22Rv1 (cell line): Measurements from ENCODE around the gene NOXO1.

Experiments
- H3K27ac ChIP-seq: fragments of 450-650 bp; 2 replicates; pipeline ENCODE4 v1.5.1; 2017
- ZFX ChIP-seq: fragments of 450-650 bp; IDR thresholded peaks from 2 replicates; pipeline ENCODE4 v1.6.1; 2017; ENCODE audit warnings: antibody characterized with exemption, borderline replicate concordance
- TF ChIP-seq, protein P1 (sequence below): fragments of 450-650 bp; IDR thresholded peaks from 2 replicates; pipeline ENCODE4 v1.5.1; 2017; ENCODE audit warnings: mild to moderate bottlenecking

The NOXO1 gene

DNA sequence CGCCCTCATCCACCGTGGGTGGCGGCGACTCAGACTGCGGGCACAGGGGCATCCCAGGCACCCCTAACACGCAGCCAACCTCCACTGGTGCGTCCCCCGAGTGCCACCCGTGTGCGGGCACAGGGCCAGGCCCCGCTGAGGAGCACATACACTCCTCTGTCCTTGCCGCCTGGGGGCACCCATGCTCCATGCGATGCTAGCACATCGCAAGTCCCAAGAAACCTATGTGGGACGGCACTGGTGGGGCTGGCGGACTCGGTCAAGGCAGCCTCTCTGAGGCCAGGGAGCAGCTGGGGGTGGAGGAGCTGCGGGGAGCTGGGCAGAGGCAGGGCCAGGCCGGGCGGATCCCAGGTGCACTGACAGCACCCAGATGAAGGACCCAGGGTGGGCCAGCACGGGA is 24.4 kb upstream of the NOXO1 start:
- H3K27ac ChIP-seq = no peak overlapping the region
- no peak for TF ChIP-seq ZFX
- TF ChIP-seq, protein P1, sequence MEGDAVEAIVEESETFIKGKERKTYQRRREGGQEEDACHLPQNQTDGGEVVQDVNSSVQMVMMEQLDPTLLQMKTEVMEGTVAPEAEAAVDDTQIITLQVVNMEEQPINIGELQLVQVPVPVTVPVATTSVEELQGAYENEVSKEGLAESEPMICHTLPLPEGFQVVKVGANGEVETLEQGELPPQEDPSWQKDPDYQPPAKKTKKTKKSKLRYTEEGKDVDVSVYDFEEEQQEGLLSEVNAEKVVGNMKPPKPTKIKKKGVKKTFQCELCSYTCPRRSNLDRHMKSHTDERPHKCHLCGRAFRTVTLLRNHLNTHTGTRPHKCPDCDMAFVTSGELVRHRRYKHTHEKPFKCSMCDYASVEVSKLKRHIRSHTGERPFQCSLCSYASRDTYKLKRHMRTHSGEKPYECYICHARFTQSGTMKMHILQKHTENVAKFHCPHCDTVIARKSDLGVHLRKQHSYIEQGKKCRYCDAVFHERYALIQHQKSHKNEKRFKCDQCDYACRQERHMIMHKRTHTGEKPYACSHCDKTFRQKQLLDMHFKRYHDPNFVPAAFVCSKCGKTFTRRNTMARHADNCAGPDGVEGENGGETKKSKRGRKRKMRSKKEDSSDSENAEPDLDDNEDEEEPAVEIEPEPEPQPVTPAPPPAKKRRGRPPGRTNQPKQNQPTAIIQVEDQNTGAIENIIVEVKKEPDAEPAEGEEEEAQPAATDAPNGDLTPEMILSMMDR = peak; percentile 6; the same call in 1 of the 2 replicates

DNA sequence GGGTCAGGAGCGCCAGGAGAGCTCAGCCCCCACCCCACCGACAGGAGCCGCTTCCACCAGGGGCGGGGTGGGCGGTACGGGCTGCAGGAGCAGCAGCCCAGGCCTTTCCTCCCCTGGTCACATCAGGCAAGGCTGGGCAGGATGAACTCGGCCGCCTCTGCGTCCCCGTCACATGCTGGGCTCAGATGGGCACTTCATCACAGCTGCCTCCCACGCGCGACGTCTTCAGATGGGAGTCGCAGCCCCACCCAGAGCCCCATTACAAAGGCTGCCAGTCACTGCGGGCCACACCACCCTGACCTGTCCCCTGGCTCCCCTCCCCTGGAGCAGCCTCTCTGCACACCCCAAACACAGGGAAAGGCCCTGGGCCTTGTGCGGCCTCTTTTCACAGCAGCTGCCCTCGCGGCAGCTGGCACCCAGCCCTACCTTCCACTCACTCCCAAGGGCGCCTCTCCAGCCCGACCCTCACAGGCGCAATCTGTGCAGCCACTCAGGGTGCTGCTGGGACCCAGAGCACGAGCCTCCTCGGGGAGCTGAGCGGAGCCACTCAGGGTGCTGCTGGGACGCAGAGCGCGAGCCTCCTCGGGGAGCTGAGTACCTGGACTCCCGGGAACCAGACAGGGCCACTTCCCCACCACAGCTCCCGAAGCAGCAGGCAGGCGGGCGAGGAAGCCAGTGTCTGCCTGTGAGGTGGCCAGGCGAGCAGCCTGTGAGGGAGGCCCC is 23.7 kb upstream of the NOXO1 start:
- TF ChIP-seq, protein P1 = no peak
- no peak for TF ChIP-seq ZFX
- H3K27ac ChIP-seq = peak overlapping the region; percentile 64

DNA sequence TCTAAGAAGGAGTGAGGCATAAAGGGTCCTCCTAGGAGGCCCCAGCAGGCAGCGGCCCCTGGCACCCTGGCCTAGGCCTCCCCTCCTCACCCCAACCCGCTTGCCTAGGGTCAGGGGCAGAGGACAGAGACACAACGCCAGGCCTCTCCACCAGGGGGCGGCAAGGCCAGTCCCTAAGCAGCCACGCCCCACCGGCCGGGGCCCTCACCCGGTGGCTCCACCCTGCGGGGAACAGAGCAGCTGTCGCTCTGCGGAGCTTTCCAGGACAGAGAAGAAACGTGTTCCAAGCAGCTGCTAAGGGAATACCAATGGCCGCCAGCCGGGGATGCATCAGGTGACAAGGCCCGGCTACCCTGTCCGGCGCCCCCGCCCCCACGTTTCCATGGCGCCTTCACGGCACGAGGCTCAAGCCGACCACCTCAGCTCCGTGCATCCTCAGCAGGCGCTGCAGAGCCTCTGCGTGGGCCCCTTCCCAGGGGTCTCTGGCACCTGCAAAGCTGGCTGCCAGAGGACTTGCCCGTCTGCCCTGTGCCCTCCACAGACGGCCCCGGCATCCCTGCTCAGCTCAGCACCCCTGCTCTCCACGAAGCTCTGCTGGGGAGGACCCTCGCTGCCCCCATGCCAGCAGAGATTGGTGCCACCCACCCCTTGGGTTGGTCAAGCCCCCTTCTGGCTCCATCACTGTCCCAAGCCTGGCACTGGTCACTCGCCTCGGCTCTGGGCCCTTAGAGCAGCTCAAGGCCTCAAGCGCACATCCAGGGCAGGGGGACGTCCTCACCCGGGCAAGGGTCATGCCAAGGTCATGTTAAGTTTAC is 22.8 kb upstream of the NOXO1 start:
- TF ChIP-seq ZFX = no peak
- TF ChIP-seq, protein P1 = peak; percentile 99
- H3K27ac ChIP-seq = peak overlapping the region; percentile 64

DNA sequence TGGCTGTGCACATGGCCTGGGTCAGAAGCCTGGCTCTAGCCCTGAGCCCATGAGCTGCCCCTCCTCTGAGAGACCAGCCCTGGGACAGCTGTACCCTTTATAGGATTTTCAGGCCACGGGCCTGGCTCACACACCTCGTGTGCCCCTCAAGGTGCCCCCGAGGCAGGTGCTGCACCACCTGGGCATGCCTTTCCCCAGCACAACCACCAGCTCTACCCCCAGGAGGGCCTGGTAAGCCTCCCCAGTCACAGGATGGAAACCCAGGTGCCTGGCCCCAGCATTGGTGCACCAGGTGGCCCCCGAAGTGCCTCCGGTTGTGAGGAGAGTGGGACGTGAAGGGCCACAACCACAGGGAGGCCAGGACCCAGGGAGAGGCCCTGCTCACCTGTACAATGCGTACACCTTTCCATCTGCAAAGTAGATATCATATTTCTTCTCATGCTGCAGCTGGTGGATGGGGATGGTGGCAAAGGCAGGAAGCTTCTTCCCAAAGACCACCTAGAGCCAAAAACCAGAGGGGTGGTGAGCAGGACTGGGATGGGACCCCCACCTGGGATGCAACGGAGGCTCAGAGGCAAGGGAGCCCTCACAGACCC is 22.1 kb upstream of the NOXO1 start:
- H3K27ac ChIP-seq = peak overlapping the region; percentile 64; the same call in 1 of the 2 replicates
- TF ChIP-seq ZFX = no peak
- TF ChIP-seq, protein P1 = no peak

DNA sequence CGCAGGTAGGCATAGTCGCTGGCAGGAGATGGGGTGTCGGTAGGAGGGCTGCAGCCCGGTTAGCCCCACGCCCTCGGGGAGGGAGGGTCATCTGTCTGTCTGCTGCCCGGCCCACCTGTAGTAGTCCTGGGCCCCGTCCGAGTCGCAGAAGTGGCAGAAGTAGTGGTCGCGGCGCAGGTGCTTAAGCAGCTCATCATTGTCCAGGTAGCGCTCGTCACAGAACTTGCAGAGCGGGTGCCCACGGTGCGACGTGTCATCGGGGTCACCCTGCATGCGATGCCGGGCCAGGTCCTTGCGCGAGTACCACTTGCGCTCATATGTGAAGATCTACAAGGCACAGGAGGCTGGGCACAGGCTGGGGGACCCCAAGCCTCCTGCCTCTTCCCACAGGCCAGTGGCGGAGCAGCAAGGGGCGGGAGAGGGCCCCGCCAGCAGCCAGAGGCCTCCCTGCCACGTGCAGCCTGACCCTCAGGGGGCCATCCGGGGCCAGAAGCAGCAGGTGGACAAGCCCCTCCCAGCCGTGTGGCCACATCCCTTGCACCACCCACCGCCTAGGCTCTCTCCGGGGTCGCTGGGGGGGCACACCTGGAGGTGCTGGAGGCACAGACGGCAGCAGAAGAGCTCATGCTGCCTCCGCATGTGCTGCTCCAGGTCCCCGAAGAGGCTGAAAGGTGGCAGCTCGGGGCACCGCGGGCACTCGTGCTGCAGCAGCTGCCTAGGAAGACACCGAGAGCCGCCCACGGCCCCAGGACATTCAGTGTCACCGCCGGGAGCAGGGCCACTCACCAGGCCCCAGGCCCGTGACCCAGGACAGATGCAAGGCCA is 21.3 kb upstream of the NOXO1 start:
- H3K27ac ChIP-seq = no peak overlapping the region
- TF ChIP-seq, protein P1 = no peak

- H3K27ac ChIP-seq = no peak overlapping the region
- TF ChIP-seq, protein P1 = no peak
- TF ChIP-seq ZFX = no peak
These were observed 20.4 kb upstream of the NOXO1 start for GRCh38 chr16:2001456-2002355.
